IMR-90 (cell line): ENCODE data around the gene SPAG16. TPM values are rescaled to one million over a fixed set of nuclear protein-coding genes. Genes with fewer than 3 reads are reported as not detected.
"Not testable (repeated sequence)": the region's sequence is repeated elsewhere in the genome, so short reads cannot be mapped to it uniquely, and the experiment has no call there.

Experiments used
- ATAC-seq: fragments of 200-7000 bp; cut with Tn5 transposase; 2 replicates; pipeline ENCODE4 v1.9.1; 2020; ENCODE audit warnings: low read depth, mild to moderate bottlenecking, moderate library complexity
- BruUV-seq: library from RNA; stranded (reverse); fragments of 400-500 nt; replicated peaks from 2 replicates; lab custom pipeline; 2021; lab: Mats Ljungman, UMichigan
- CTCF ChIA-PET: fragments of 300-600 bp; formaldehyde crosslinking; extraction: SDS; loops from one replicate; lab custom pipeline; 2021; ENCODE audit warnings: antibody characterized with exemption; lab: Yijun Ruan, JAX
- POLR2A ChIA-PET: fragments of 300-600 bp; sonication (Branson Sonifier 250); formaldehyde crosslinking; loops from one replicate; lab custom pipeline; 2022; ENCODE audit warnings: antibody characterized with exemption; ENCODE audit not compliant: unreplicated experiment; lab: Charles Lee
- DNase-seq: peaks from one replicate; pipeline ENCODE4 v3.0.0; 2013
- H2AFZ ChIP-seq: replicated peaks from 2 replicates; pipeline ENCODE3; 2013; ENCODE audit warnings: low read length, mild to moderate bottlenecking; ENCODE audit not compliant: poor library complexity
- H2AK5ac ChIP-seq: 2 replicates; pipeline ENCODE4 v1.6.1; 2013; ENCODE audit warnings: low read depth, low read length, inconsistent platforms
- H2AK9ac ChIP-seq: replicated peaks from 2 replicates; pipeline ENCODE3; 2013; ENCODE audit warnings: mild to moderate bottlenecking, low read depth, low read length, moderate library complexity; ENCODE audit not compliant: poor library complexity
- H2BK120ac ChIP-seq: 2 replicates; pipeline ENCODE4 v1.6.1; 2013; ENCODE audit warnings: low read depth, low read length, inconsistent platforms
- H2BK15ac ChIP-seq: 3 replicates; pipeline ENCODE4 v1.6.1; 2013; ENCODE audit warnings: low read depth, low read length, inconsistent platforms
- H2BK20ac ChIP-seq: 2 replicates; pipeline ENCODE4 v1.6.1; 2013; ENCODE audit warnings: low read depth, mild to moderate bottlenecking, inconsistent platforms, low read length, moderate library complexity
- H2BK5ac ChIP-seq: 2 replicates; pipeline ENCODE4 v1.6.1; 2013; ENCODE audit warnings: mild to moderate bottlenecking, low read depth, low read length, inconsistent platforms; ENCODE audit not compliant: poor library complexity, severe bottlenecking
- H3K14ac ChIP-seq: replicated peaks from 2 replicates; pipeline ENCODE4 v1.6.1; 2013; ENCODE audit warnings: low read depth, low read length, inconsistent platforms
- H3K18ac ChIP-seq: 2 replicates; pipeline ENCODE4 v1.6.1; 2013; ENCODE audit warnings: low read depth, low read length, control low read depth
- H3K23ac ChIP-seq: 2 replicates; pipeline ENCODE4 v1.6.1; 2013; ENCODE audit warnings: low read depth, low read length, inconsistent platforms
- H3K27ac ChIP-seq: 2 replicates; pipeline ENCODE4 v1.5.1; 2013; ENCODE audit warnings: mild to moderate bottlenecking, control low read depth, low read length; ENCODE audit not compliant: insufficient read depth
- H3K27me3 ChIP-seq: 2 replicates; pipeline ENCODE4 v1.6.1; 2013; ENCODE audit warnings: low read length; ENCODE audit not compliant: control insufficient read depth, insufficient read depth
- H3K36me3 ChIP-seq: 2 replicates; pipeline ENCODE4 v1.6.1; 2013; ENCODE audit warnings: low read length, mixed read lengths; ENCODE audit not compliant: control insufficient read depth, insufficient read depth
- H3K4ac ChIP-seq: 2 replicates; pipeline ENCODE4 v1.6.1; 2013; ENCODE audit warnings: low read depth, low read length, inconsistent platforms
- H3K4me1 ChIP-seq: 2 replicates; pipeline ENCODE4 v1.6.1; 2013; ENCODE audit warnings: low read length, mixed read lengths; ENCODE audit not compliant: control insufficient read depth, insufficient read depth
- H3K4me2 ChIP-seq: 2 replicates; pipeline ENCODE4 v1.6.1; 2013; ENCODE audit warnings: low read depth, mild to moderate bottlenecking, control low read depth, low read length, moderate library complexity
- H3K4me3 ChIP-seq: 2 replicates; pipeline ENCODE4 v1.5.1; 2013; ENCODE audit warnings: low read depth, mild to moderate bottlenecking, control low read depth, low read length, moderate library complexity; ENCODE audit not compliant: insufficient read depth
- H3K56ac ChIP-seq: 2 replicates; pipeline ENCODE4 v1.6.1; 2013; ENCODE audit warnings: low read length, inconsistent platforms; ENCODE audit not compliant: insufficient read depth; ENCODE audit errors: extremely low read depth
- H3K79me1 ChIP-seq, 2 experiments: 2 replicates each; pipeline ENCODE4 v1.6.1; 2013; ENCODE audit warnings: low read length in 2 of 2, inconsistent platforms in 1 of 2, low read depth in 1 of 2
- H3K9ac ChIP-seq: 2 replicates; pipeline ENCODE4 v1.6.1; 2013; ENCODE audit warnings: low read depth, low read length, control low read depth
- H3K9me1 ChIP-seq: 2 replicates; pipeline ENCODE4 v1.6.1; 2013; ENCODE audit warnings: low read length, inconsistent platforms; ENCODE audit not compliant: insufficient read depth
- H3K9me3 ChIP-seq: 2 replicates; pipeline ENCODE4 v1.6.1; 2013; ENCODE audit warnings: low read length; ENCODE audit not compliant: control insufficient read depth, insufficient read depth
- H4K20me1 ChIP-seq: 2 replicates; pipeline ENCODE4 v1.6.1; 2013; ENCODE audit warnings: low read length, inconsistent platforms; ENCODE audit not compliant: insufficient read depth
- H4K5ac ChIP-seq: 2 replicates; pipeline ENCODE4 v1.6.1; 2013; ENCODE audit warnings: mild to moderate bottlenecking, low read depth, low read length, control low read depth
- H4K8ac ChIP-seq, 2 experiments: 2 replicates each; pipeline ENCODE4 v1.6.1; 2013; ENCODE audit warnings: low read depth in 2 of 2, low read length in 2 of 2, control low read depth in 1 of 2, inconsistent platforms in 1 of 2
- H4K91ac ChIP-seq: 2 replicates; pipeline ENCODE4 v1.6.1; 2013; ENCODE audit warnings: low read depth, low read length, inconsistent platforms; ENCODE audit not compliant: insufficient read depth
- WGBS, 2 experiments: methylation state at CpG; one replicate each; pipeline versions ENCODE4 v1.1.5 to v1.1.7; 2013; ENCODE audit warnings: missing lambda C conversion rate in 2 of 2; ENCODE audit not compliant: insufficient read length in 1 of 2; ENCODE audit errors: extremely low coverage in 2 of 2; 5-methylcytosine and 5-hydroxymethylcytosine counted together
- dilution Hi-C: fragments of 300-500 bp; cut with HindIII; formaldehyde crosslinking; loops from one replicate; pipeline ENCODE4 v1.14.3; 2018; ENCODE audit warnings: low sequenced_read_pairs; ENCODE audit not compliant: unreplicated experiment
- in situ Hi-C: fragments of 300-500 bp; cut with MboI; formaldehyde crosslinking; loops from 3 replicates; pipeline ENCODE4 v1.14.3; 2019; ENCODE audit warnings: low sequenced_read_pairs, inconsistent platforms, mixed read lengths
- intact Hi-C: fragments of 100-400 bp; cut with micrococcal nuclease; formaldehyde crosslinking; loops from 2 replicates; pipeline ENCODE4 v1.10.0; 2022
- polyA plus RNA-seq, 3 experiments: library from polyadenylated mRNA; depleted of rRNA; stranded (reverse); fragments of >200 nt; gene quantifications; 2 replicates each; pipeline ENCODE4 v1.2.3, GENCODE V29; 2012; ENCODE audit warnings: low replicate concordance in 1 of 3
- total RNA-seq: library from RNA; depleted of rRNA; stranded (reverse); fragments of >200 nt; gene quantifications from 2 replicates; pipeline ENCODE4 v1.2.3, GENCODE V29; 2012

SPAG16 gene
- total and polyA plus RNA-seq, 2 of the 4 experiments (the other 2 are of a cell fraction), result 7.3 to 13.5 TPM

GRCh38 chr2:213701365-213701764, 417.1 kb downstream of the SPAG16 start:
- H2BK5ac ChIP-seq, H2BK120ac ChIP-seq, H3K56ac ChIP-seq, H2AFZ ChIP-seq, H3K14ac ChIP-seq, H4K91ac ChIP-seq, H3K18ac ChIP-seq, H3K36me3 ChIP-seq, DNase-seq, H3K79me1 ChIP-seq, H3K9me3 ChIP-seq, H3K4me3 ChIP-seq, H2BK20ac ChIP-seq, BruUV-seq, H3K9ac ChIP-seq, H2AK5ac ChIP-seq, H3K4me1 ChIP-seq, H3K4ac ChIP-seq, H2AK9ac ChIP-seq, H2BK15ac ChIP-seq, intact Hi-C loops, dilution Hi-C loops, H3K23ac ChIP-seq, H3K9me1 ChIP-seq, POLR2A ChIA-PET, H3K27me3 ChIP-seq, H4K20me1 ChIP-seq, H4K8ac ChIP-seq, in situ Hi-C loops, H4K5ac ChIP-seq, H3K4me2 ChIP-seq, H3K27ac ChIP-seq, ATAC-seq, CTCF ChIA-PET: not testable (repeated sequence)
- 82% methylated on average over 8 of the region's 18 CpGs; no CpG with 5 or more reads in 1 of the 2 experiments for WGBS, 2 experiments
